Measurements from ENCODE around the gene PAM16. TPM values are rescaled to one million over a fixed set of nuclear protein-coding genes. Genes with fewer than 3 reads are reported as not detected.

PAM16 gene
- total RNA-seq, 1 experiment from 2014 or later: 80.4 TPM

DNA sequence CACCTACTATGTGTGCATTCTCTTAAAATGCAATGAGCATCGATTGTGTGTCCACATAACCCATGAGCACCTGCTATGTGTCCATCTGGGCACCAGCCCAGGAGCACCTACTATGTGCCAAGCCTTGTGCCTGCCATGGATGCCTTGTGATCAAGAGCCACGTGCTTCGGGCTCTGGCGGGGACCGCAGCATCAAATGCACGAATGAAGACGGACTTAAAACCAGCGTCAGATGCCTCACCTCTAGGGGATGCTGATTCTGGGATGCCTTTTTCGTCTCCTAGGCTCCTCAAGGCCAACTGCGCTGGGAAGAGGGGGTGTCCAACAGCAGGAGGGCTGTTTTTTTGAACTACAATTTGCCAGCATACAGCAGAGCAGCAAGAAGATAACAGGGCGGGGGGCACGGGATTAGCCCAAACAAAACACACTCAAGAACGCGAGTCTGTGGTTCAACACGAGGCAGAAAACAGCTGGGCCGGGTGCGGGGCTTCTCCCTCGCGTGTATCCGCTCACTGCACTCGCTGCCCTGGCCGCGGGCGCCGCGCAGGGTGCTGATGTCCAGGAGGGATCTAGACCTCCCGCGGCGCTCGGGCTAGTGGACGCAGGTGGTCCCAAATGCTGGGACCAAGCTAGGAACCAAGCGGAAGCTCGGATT, 36.5 kb downstream of the PAM16 start:
- Histone ChIP-seq H4K5ac (ENCODE audit: insufficient read length, low read depth, low read length) (no peak overlapping the region), H3K27ac (ENCODE audit: insufficient read length, low read depth, low read length) (no peak overlapping the region), H2BK20ac (ENCODE audit: low read depth, low read length, poor library complexity, severe bottlenecking) (no peak overlapping the region), H3K23ac (ENCODE audit: insufficient read length, low read depth, low read length) (no peak overlapping the region), H3K4me1 (ENCODE audit: insufficient read depth, low read length) (0 out of 2 replicates have a peak, but pooled peaks cover 3% of the 10 kb centered on the region), H3T11ph (ENCODE audit: low read length) (no peak overlapping the region), H3K4me2 (ENCODE audit: insufficient read depth, insufficient read length, low read length) (peak overlapping the region; percentile 48), H2AK5ac (ENCODE audit: insufficient read length, low read length) (no peak overlapping the region), H4K20me1 (ENCODE audit: control insufficient read depth, insufficient read depth, insufficient read length) (no peaks in the 10 kb centered on the region), H3K23me2 (ENCODE audit: insufficient read length, low read depth, low read length, poor library complexity, severe bottlenecking) (peaks cover 12% of the 10 kb centered on the region), H4K91ac (ENCODE audit: insufficient read length, low read depth, low read length) (no peak overlapping the region), H3K79me1 (ENCODE audit: insufficient read depth, low read depth, low read length, poor library complexity, severe bottlenecking) (no peaks in the 10 kb centered on the region), H2BK120ac (ENCODE audit: low read depth, low read length, poor library complexity, severe bottlenecking) (no peak overlapping the region), H4K8ac (replicated peaks; ENCODE audit: insufficient read length, low read depth, low read length) (no peak overlapping the region), H2AFZ (ENCODE audit: low read length) (no peak overlapping the region), H3K79me2 (ENCODE audit: insufficient read depth, low read length) (peaks cover 4% of the 10 kb centered on the region; the same call in 1 of the 2 replicates), H3K27me3 (ENCODE audit: insufficient read depth, low read length) (no peaks in the 10 kb centered on the region; the same call in 1 of the 2 replicates), H2BK15ac (ENCODE audit: low read depth, low read length) (no peak overlapping the region), H3K14ac (ENCODE audit: insufficient read depth, low read length) (peak overlapping the region; percentile 51; the same call in 1 of the 2 replicates), H2BK5ac (ENCODE audit: insufficient read length, low read length) (no peak overlapping the region), H3K9me3 (ENCODE audit: control insufficient read depth, low read depth, low read length) (no peaks in the 10 kb centered on the region), H2BK12ac (ENCODE audit: insufficient read length, low read depth, low read length) (no peak overlapping the region), H3K18ac (ENCODE audit: insufficient read length, low read depth, low read length) (peak overlapping the region; percentile 21), H3K56ac (ENCODE audit: insufficient read length, low read depth, low read length) (no peak overlapping the region), H3K9ac (ENCODE audit: extremely low read depth, insufficient read length, low read length) (no peak overlapping the region), H3K4ac (ENCODE audit: low read depth, low read length) (no peak overlapping the region; the same call in 1 of the 2 replicates)
- no CpG with 5 or more reads among the region's 33 CpGs for WGBS (ENCODE audit: extremely low coverage, insufficient read length, low lambda C conversion rate)
- 0 out of 7 replicates have a peak, but pooled peaks cover 0 to 2% (median 0%) of the 10 kb centered on the region in 3 experiments for H3K36me3 Mint-ChIP-seq (ENCODE audit: insufficient read depth in 1 of 3, low read depth in 3 of 3)
- H3K27ac Mint-ChIP-seq: peak overlapping the region; percentile 67 to 94 (median 77); a peak in 6 of 7 replicates
- H3K4me1 Mint-ChIP-seq: peaks cover 14 to 39% of the 10 kb centered on the region in 2 experiments
- H3K9me3 Mint-ChIP-seq: peaks cover 0 to 3% of the 10 kb centered on the region in 2 experiments; a peak in 2 of 5 replicates
- no peak for TF ChIP-seq CTCF (conservative IDR thresholded peaks at IDR 0.05)
- peak; percentile 66 for DNase-seq
- peak overlapping the region; percentile 73 to 96 for H3K4me3 Mint-ChIP-seq
- peaks cover 30% of the 10 kb centered on the region for H3K27me3 Mint-ChIP-seq (ENCODE audit: low read depth)
